Effector CD4-positive, alpha-beta T cell (primary cell): Measurements from ENCODE around the gene VASN.

Source experiments
- DNase-seq: peaks from one replicate; pipeline ENCODE4 v3.0.0-alpha.2; 2020

VASN gene

GRCh38 chr16:4354512-4355409, 16.9 kb upstream of the VASN start:
- DNase-seq = no peak

GRCh38 chr16:4356820-4357219, 14.8 kb upstream of the VASN start:
- DNase-seq = no peak

- DNase-seq = no peak
Measured at GRCh38 chr16:4358236-4358635, 13.4 kb upstream of the VASN start.

GRCh38 chr16:4358831-4359561, 12.7 kb upstream of the VASN start:
- peak; percentile 58 for DNase-seq

DNA sequence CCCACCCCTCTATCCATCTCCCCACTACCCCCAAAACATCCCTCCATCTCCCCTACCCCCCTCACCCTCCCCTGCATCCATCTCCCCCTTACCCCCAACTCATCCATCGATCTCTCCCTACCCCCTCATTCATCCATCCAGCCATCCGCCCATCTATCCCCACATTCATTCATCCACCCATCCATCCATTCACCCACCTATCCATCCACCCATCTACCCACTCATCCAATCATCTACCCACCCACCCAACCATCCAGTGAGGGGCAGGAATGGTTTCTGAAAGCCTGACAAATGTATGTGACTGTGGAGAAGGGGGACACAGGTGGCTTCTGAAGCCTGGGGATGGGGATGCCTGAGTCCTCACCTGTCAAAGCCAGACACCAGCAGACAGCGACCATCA, 11.7 kb upstream of the VASN start:
- no peak for DNase-seq

GRCh38 chr16:4360538-4361021, 11.1 kb upstream of the VASN start:
- DNase-seq = no peak

GRCh38 chr16:4361033-4361943, 10.4 kb upstream of the VASN start:
- no peak for DNase-seq

GRCh38 chr16:4361944-4362311, 9.7 kb upstream of the VASN start:
- DNase-seq = no peak

GRCh38 chr16:4362476-4363135, 9.0 kb upstream of the VASN start:
- DNase-seq = no peak

GRCh38 chr16:4364196-4365013, 7.2 kb upstream of the VASN start:
- no peak for DNase-seq

DNA sequence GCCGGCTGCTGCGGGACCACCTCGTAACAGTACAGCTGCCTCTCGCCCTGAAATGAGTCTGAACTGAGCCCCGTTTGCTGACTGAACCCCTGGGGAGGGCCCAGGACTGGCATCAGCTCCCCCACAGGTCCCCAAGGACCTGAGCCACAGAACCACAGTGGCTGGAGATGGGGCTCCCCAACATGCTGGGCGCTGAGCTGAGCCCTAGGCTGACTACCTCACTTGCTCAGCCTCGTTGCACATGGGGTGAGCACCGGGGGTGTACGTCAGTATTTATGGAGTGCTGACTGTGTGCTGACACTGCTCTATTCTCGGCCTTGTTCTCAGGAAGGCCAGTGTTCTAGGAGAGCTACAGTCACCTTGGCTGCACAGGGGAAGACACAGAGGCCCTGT, 6.6 kb upstream of the VASN start:
- no peak for DNase-seq

GRCh38 chr16:4365615-4366014, 6.0 kb upstream of the VASN start:
- DNase-seq = no peak

- no peak for DNase-seq
Measured at GRCh38 chr16:4366016-4366415, 5.6 kb upstream of the VASN start.

DNA sequence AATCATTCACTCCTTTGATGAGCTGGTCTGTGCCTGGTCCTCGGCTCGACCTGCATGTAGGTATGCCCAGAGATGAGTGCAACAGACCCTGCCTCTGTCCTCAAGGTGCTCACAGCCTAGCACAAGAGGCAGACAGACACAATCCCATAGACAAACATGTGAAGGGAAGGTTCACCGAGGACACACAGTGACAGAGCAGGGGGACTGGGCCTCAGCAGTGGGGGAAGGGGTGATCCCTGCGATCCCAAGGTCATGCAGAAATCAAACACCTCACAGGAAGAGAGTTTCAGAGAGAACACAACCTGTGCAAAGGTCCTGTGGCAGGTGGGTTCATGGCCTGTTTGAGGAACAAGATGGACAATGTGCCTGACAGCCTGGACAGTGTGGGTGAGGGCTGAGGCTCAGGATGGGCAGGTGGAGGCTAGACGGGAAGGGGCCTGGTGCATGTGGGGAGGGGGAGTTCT, 4.2 kb upstream of the VASN start:
- no peak for DNase-seq

GRCh38 chr16:4369007-4369733, 2.5 kb upstream of the VASN start:
- no peak for DNase-seq

DNA sequence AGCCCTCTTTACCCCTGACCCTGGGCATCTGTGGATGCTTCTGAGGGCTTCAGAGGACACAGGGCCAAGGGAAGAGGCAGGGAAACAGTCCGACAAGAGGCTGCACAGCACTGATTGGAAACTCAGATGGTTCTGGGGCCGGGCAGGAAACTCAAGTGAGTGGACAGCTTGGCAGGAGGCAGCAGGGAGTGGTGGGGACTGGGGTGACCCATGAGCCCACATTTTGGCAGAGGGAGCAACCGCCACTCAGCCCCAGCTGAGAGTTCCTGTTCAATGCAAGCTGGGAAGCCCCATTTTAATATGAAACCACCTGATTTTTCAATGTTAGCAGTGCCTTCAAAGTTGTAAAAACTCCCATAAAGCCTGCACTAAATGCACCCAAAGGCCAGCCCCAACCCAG, 1.5 kb upstream of the VASN start:
- no peak for DNase-seq

GRCh38 chr16:4370570-4371356, 885 bp upstream of the VASN start:
- DNase-seq = no peak

GRCh38 chr16:4372001-4372577, 441 bp downstream of the VASN start:
- DNase-seq = no peak

DNA sequence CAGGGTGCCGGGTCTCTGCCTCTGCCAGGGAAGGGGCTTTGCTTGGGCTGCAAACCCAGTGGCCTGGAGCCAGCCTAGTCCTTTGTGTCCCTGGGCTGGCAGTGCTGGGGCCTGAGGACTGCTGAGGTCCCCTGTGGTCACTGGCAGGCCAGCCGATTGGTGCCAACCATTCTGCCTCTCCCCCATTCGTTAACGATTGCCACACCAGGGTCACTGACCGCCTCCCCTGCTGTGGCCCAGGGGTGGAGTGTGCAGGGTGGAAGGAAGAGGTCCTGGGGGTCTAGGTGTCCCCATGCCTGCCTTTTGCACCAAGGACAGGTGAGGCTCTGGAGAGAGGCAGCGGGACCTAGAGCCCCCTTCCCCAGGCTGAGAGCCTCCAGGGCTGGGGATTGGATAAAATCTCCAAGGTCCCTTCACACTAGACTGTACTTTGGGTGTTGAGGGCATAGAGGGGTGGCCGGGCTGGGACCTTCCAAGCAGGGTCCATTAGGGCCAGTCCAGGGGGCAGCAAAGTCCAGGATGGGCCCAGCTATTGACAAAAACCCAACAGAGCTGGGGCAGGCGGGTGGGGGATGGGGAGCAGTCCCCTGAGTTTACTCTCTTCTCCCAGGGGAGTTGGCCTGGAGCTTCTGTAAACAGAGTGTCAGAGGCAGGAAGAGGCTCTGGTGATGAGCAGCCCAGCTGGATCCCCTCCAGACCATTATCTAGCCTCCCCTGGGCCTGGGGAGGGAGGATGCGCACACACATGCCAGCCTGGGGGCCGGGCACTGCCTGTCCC, 1.1 kb downstream of the VASN start:
- no peak for DNase-seq
